HepG2 (cell line): ENCODE data around the gene GSKIP. TPM values are rescaled to one million over a fixed set of nuclear protein-coding genes. Genes with fewer than 3 reads are reported as not detected.

Source experiments
- ATAC-seq: fragments of 200-7000 bp; cut with Tn5 transposase; 3 replicates; pipeline ENCODE4 v1.9.1; 2020; ENCODE audit warnings: mild to moderate bottlenecking, moderate library complexity
- BruUV-seq: library from RNA; stranded (reverse); fragments of 400-500 nt; replicated peaks from 2 replicates; lab custom pipeline; 2021; lab: Mats Ljungman, UMichigan
- CTCF ChIA-PET: fragments of 300-600 bp; formaldehyde crosslinking; extraction: SDS; loops from one replicate; lab custom pipeline; 2021; ENCODE audit warnings: low total read pairs, inconsistent platforms, low intra/inter-chr PET ratio; lab: Yijun Ruan, JAX
- POLR2A ChIA-PET: fragments of 350-600 bp; sonication (Branson Sonifier 250); formaldehyde crosslinking; loops from one replicate; lab custom pipeline; 2020; ENCODE audit warnings: antibody characterized with exemption, inconsistent platforms; lab: Yijun Ruan, JAX
- DNase-seq: peaks from one replicate; pipeline ENCODE4 v3.0.0-alpha.2; 2015; ENCODE audit warnings: low spot score
- FAIRE-seq: peaks from 3 replicates; lab custom pipeline; 2011; peaks lifted over from hg19 to GRCh38; lab: Jason Lieb, UNC
- H2AFZ ChIP-seq: one replicate; pipeline ENCODE4 v1.6.1; 2011; ENCODE audit warnings: low read length, inconsistent platforms
- H3K27ac ChIP-seq: fragments of 300-600 bp; 3 replicates; pipeline ENCODE4 v1.8.0; 2011; ENCODE audit warnings: mixed run types, mild to moderate bottlenecking, mixed read lengths, low read length, inconsistent platforms; ENCODE audit not compliant: insufficient read depth; ENCODE audit errors: extremely low read length
- H3K27me3 ChIP-seq, 2 experiments: fragments of 200-600 bp in 1 of 2; 2 replicates in 1 of 2; 3 replicates in 1 of 2; pipeline versions ENCODE4 v1.6.0 to v1.8.0; 2011; ENCODE audit warnings: low read length in 2 of 2, mild to moderate bottlenecking in 2 of 2, moderate library complexity in 2 of 2, inconsistent platforms in 1 of 2; ENCODE audit not compliant: insufficient read depth in 2 of 2, control insufficient read depth in 1 of 2
- H3K36me3 ChIP-seq, 2 experiments: fragments of 200-600 bp in 1 of 2; replicated peaks in 1 of 2; 2 replicates in 1 of 2; 3 replicates in 1 of 2; pipeline versions ENCODE4 v1.5.1 to v1.8.0; 2011; ENCODE audit warnings: low read length in 2 of 2, inconsistent platforms in 1 of 2; ENCODE audit not compliant: insufficient read depth in 2 of 2, control insufficient read depth in 1 of 2
- H3K4me1 ChIP-seq: 2 replicates; pipeline ENCODE4 v1.5.1; 2012; ENCODE audit warnings: low read length, inconsistent platforms; ENCODE audit not compliant: insufficient read depth
- H3K4me2 ChIP-seq: 2 replicates; pipeline ENCODE4 v1.6.0; 2011; ENCODE audit warnings: low read depth, low read length, inconsistent platforms
- H3K4me3 ChIP-seq, 3 experiments: fragments of 200-600 bp in 1 of 3; sonication (generic), shearing (Covaris generic) in 1 of 3; replicated peaks in 1 of 3; 2 replicates each; pipeline ENCODE4 v1.5.1; 2011 to 2016; ENCODE audit warnings: low read length in 3 of 3, inconsistent platforms in 2 of 3, low read depth in 2 of 3, mild to moderate bottlenecking in 2 of 3, control low read depth in 1 of 3, mixed read lengths in 1 of 3; ENCODE audit not compliant: insufficient read depth in 1 of 3
- H3K79me2 ChIP-seq: one replicate; pipeline ENCODE4 v1.6.1; 2011; ENCODE audit warnings: low read length, inconsistent platforms; ENCODE audit not compliant: insufficient read depth
- H3K9ac ChIP-seq: 2 replicates; pipeline ENCODE4 v1.6.0; 2011; ENCODE audit warnings: mild to moderate bottlenecking, low read depth, low read length, inconsistent platforms; ENCODE audit not compliant: insufficient read depth
- H3K9me3 ChIP-seq: 2 replicates; pipeline ENCODE4 v1.5.1; 2012; ENCODE audit warnings: mild to moderate bottlenecking, low read length
- H4K20me1 ChIP-seq: 2 replicates; pipeline ENCODE4 v1.6.0; 2011; ENCODE audit warnings: inconsistent platforms, mild to moderate bottlenecking, low read length, moderate library complexity; ENCODE audit not compliant: insufficient read depth
- ATRX ChIP-seq: sonication (generic); formaldehyde crosslinking; IDR thresholded peaks from 2 replicates; pipeline ENCODE4 v1.4.0; 2020; ENCODE audit warnings: missing genetic modification reagents, borderline replicate concordance
- CC2D1A ChIP-seq: sonication (generic); formaldehyde crosslinking; IDR thresholded peaks from 2 replicates; pipeline ENCODE4 v1.8.1; 2023; ENCODE audit warnings: mild to moderate bottlenecking, missing genetic modification reagents
- ERF ChIP-seq: IDR thresholded peaks from 2 replicates; pipeline ENCODE4 v1.6.1; 2018; ENCODE audit warnings: missing biosample characterization, missing genetic modification reagents
- FOSL1 ChIP-seq: sonication (generic); formaldehyde crosslinking; IDR thresholded peaks from 2 replicates; pipeline ENCODE4 v1.9.0; 2021; ENCODE audit warnings: missing genetic modification reagents, borderline replicate concordance
- ISX ChIP-seq: sonication (generic); formaldehyde crosslinking; conservative IDR thresholded peaks from 2 replicates; pipeline ENCODE4 v1.5.0; 2020; ENCODE audit warnings: missing genetic modification reagents
- MAX ChIP-seq: IDR thresholded peaks from 2 replicates; pipeline ENCODE4 v1.6.1; 2012; ENCODE audit warnings: inconsistent platforms
- SRSF9 ChIP-seq: fragments of 200-400 bp; formaldehyde crosslinking; IDR thresholded peaks from 2 replicates; pipeline ENCODE4 v1.6.1; 2018; ENCODE audit warnings: borderline replicate concordance, mild to moderate bottlenecking, low read depth, low read length; ENCODE audit not compliant: insufficient read depth, poor library complexity, severe bottlenecking
- TGIF2 ChIP-seq: IDR thresholded peaks from 2 replicates; pipeline ENCODE4 v1.6.1; 2016; ENCODE audit warnings: control low read depth, missing compliant biosample characterization
- ZBTB39 ChIP-seq: sonication (generic); formaldehyde crosslinking; IDR thresholded peaks from 2 replicates; pipeline ENCODE4 v1.5.0; 2020; ENCODE audit warnings: missing genetic modification reagents
- ZNF33B ChIP-seq: sonication (generic); formaldehyde crosslinking; IDR thresholded peaks from 2 replicates; pipeline ENCODE4 v1.5.1; 2020; ENCODE audit warnings: mild to moderate bottlenecking, missing genetic modification reagents
- WGBS: methylation state at CpG from one replicate; pipeline ENCODE4 v1.1.6; 2017; ENCODE audit warnings: low lambda C conversion rate; 5-methylcytosine and 5-hydroxymethylcytosine counted together
- in situ Hi-C: cut with HindIII; loops from 2 replicates; pipeline ENCODE4 v1.10.0; 2017; ENCODE audit warnings: low pct_unique_long_range_greater_than_20kb; ENCODE audit not compliant: extremely low pct_ligation_motif_present
- intact Hi-C: fragments of 100-400 bp; cut with micrococcal nuclease; formaldehyde crosslinking; loops from one replicate; pipeline ENCODE4 v1.10.0; 2022; ENCODE audit not compliant: unreplicated experiment
- polyA plus RNA-seq, 8 experiments: library from polyadenylated mRNA; depleted of rRNA in 3 of 8; stranded (reverse) in 7 of 8; unstranded in 1 of 8; fragments of >200 nt; fragmentation: Illumina TruSeq in 4 of 8; extraction: Trizol in 4 of 8; gene quantifications; 2 replicates each; pipeline versions ENCODE4 v1.2.1 to v1.2.3, GENCODE V29; 2011 to 2016; ENCODE audit warnings: low read depth in 4 of 8, missing spikeins in 1 of 8, mixed read lengths in 1 of 8; ENCODE audit not compliant: insufficient read depth in 1 of 8
- total RNA-seq, 5 experiments: library from RNA; depleted of rRNA; stranded (reverse); fragments of >200 nt; fragmentation: Illumina TruSeq; extraction: Trizol; gene quantifications; 2 replicates each; pipeline ENCODE4 v1.2.3, GENCODE V29; 2016; ENCODE audit warnings: low read depth in 1 of 5
- TF ChIP-seq, protein P1 (sequence below): IDR thresholded peaks from 2 replicates; pipeline ENCODE4 v1.6.1; 2012; ENCODE audit warnings: low read depth, low read length, improper control_type of control experiment

The GSKIP gene
- total and polyA plus RNA-seq, 2 of the 13 experiments (the other 11 are each of a cell fraction or from before 2014, with no cell fraction given): 12.5 to 27.3 TPM

- TF ChIP-seq ZBTB39: no peak
- no peak for TF ChIP-seq MAX
- no peak for TF ChIP-seq ERF
Observed at GRCh38 chr14:96408608-96409007, 45.3 kb downstream of the GSKIP start (continued).

- H4K20me1 ChIP-seq: no peaks in the 10 kb centered on the region
- DNase-seq (peak; percentile 62), ATAC-seq (peak; percentile 40; the same call in 1 of the 3 replicates), FAIRE-seq (no peak)
- intact Hi-C loops (no loop called here), in situ Hi-C loops (no loop called here)
- no peak overlapping the region for H3K27ac ChIP-seq
- H3K27me3 ChIP-seq: no peaks in the 10 kb centered on the region
- H3K4me1 ChIP-seq: peaks cover 24% of the 10 kb centered on the region
- no peak overlapping the region for H2AFZ ChIP-seq
- H3K9ac ChIP-seq: no peak overlapping the region
- H3K9me3 ChIP-seq: no peaks in the 10 kb centered on the region
- WGBS: 8% methylated on average over 9 of the region's 9 CpGs
- no TSS peak for BruUV-seq
- H3K79me2 ChIP-seq: no peaks in the 10 kb centered on the region
- peak overlapping the region; percentile 18; the same call in 1 of the 2 replicates for H3K4me2 ChIP-seq
- ChIA-PET CTCF (no interaction called here), POLR2A (no interaction called here)
- H3K4me3 ChIP-seq: no peak overlapping the region
- H3K36me3 ChIP-seq: no peaks in the 10 kb centered on the region
- TF ChIP-seq SRSF9 (no peak), CC2D1A (no peak), ATRX (no peak), FOSL1 (CRISPR knock-in tag) (no peak), ISX (CRISPR knock-in tag) (no peak), ZNF33B (CRISPR knock-in tag) (no peak), TGIF2 (CRISPR knock-in tag) (no peak)
- TF ChIP-seq, protein P1, sequence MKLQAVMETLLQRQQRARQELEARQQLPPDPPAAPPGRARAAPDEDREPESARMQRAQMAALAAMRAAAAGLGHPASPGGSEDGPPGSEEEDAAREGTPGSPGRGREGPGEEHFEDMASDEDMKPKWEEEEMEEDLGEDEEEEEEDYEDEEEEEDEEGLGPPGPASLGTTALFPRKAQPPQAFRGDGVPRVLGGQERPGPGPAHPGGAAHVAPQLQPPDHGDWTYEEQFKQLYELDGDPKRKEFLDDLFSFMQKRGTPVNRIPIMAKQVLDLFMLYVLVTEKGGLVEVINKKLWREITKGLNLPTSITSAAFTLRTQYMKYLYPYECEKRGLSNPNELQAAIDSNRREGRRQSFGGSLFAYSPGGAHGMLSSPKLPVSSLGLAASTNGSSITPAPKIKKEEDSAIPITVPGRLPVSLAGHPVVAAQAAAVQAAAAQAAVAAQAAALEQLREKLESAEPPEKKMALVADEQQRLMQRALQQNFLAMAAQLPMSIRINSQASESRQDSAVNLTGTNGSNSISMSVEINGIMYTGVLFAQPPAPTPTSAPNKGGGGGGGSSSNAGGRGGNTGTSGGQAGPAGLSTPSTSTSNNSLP: 0 out of 2 replicates have a peak, but pooled peaks have one; percentile 34
Observed at GRCh38 chr14:96409701-96410100, 46.4 kb downstream of the GSKIP start.
